GM12874 (cell line): ENCODE results near the gene TTLL9.

Source experiments
- CTCF ChIP-seq: IDR thresholded peaks from 2 replicates; pipeline ENCODE4 v1.5.1; 2011; ENCODE audit warnings: low read depth, mild to moderate bottlenecking, control low read depth, low read length, moderate library complexity; ENCODE audit not compliant: insufficient read depth

The TTLL9 gene

DNA sequence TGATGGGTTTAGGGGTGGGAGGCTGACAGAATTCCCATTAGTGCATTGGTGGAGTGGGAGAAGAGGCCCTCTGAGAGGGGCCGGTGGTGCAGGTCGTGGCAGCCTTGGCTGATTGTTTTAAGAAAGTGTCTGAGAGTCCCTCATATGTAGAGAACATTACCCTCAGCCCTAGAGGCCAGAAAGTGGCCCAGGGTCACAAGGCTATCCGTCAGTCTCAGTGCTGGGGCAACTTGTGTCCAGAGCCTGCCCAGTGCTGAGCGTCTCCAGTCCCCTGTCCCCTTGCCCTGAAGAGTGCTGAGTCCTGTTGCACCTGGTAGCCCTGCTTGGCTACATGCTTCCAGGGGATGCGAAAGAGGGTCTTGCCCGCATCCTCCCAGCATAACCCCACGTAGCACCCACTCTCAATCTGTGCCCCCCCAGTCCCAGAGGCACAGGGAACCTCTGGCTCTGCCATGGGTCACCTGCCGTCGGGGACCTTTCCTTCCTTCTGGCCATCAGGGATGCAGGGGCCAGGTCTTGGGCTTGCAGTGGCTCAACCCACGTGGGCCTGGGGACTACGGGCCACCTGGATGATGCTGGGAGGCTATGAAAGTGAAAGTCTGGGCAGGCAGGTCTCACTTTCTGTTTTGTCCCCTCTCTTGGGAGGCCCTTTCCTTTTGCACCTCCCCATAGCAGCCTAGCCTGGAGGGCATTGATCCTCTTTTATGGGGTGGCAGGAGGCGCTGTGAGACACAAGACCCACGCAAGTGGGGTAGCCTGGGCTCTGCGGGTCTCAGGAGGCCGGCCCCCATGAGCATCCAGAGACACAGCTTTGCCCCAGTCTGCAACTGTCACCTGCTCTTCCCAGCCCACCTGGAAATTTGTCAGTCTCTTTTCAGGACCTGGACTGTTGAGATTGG, 12.3 kb upstream of the TTLL9 start:
- TF ChIP-seq CTCF: no peak

GRCh38 chr20:31858760-31859083, 11.7 kb upstream of the TTLL9 start:
- no peak for TF ChIP-seq CTCF

- TF ChIP-seq CTCF: no peak
These were observed 11.0 kb upstream of the TTLL9 start for GRCh38 chr20:31859266-31859997.

GRCh38 chr20:31859998-31860380, 10.4 kb upstream of the TTLL9 start:
- TF ChIP-seq CTCF: no peak

- TF ChIP-seq CTCF: no peak
These were observed 9.9 kb upstream of the TTLL9 start for GRCh38 chr20:31860390-31861134.

DNA sequence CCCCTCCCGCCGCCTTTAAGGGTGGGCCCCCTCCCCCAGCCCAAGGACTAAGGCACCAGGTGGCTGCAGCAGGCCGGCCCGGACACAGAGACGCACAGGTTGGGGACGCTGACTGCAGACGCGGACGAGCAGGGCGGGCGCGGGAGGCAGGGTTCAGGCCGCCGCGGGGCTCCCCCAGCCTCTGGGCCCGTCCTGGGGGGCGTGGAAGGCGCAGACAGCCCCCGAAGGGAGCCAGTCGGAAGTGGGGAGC, 9.4 kb upstream of the TTLL9 start:
- no peak for TF ChIP-seq CTCF

GRCh38 chr20:31861385-31862156, 8.9 kb upstream of the TTLL9 start:
- TF ChIP-seq CTCF: no peak
